NB4 (cell line): Measurements from ENCODE around the gene EFCAB6.

Source experiments
- DNase-seq: peaks from one replicate; pipeline ENCODE4 v3.0.0; 2010; ENCODE audit warnings: low read depth
- H3K4me3 ChIP-seq: one replicate; pipeline ENCODE4 v1.5.1; 2011; ENCODE audit warnings: mild to moderate bottlenecking, low read depth, low read length, moderate library complexity
- CTCF ChIP-seq: IDR thresholded peaks from one replicate; pipeline ENCODE4 v1.5.1; 2012; ENCODE audit warnings: low read depth, low read length
- MAX ChIP-seq: IDR thresholded peaks from 2 replicates; pipeline ENCODE4 v1.6.1; 2011; ENCODE audit warnings: low read depth, low read length
- MYC ChIP-seq: IDR thresholded peaks from 2 replicates; pipeline ENCODE4 v1.6.1; 2011; ENCODE audit warnings: low read depth, low read length
- POLR2A ChIP-seq: IDR thresholded peaks from 2 replicates; pipeline ENCODE4 v1.6.1; 2011; ENCODE audit warnings: mild to moderate bottlenecking; ENCODE audit not compliant: insufficient read length; ENCODE audit errors: extremely low read depth

The EFCAB6 gene

DNA sequence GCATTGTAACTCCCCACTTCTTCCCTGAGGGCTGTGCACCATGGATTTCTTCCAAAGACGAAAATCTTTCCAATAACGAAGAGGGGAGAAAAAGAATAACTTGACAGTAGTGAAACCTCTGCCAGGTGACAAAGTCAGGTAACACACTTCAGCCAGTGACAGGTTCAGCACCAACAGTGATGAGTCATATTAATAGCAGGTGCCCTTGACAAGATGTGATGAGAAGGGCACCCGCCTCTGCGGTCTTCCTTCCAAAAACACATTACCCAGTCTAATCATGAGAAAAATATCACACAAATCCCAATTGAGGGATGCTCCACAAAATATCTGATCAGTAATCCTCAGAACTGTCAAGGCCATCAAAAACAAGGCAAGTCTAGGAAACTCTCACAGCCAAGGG lies 157.8 kb downstream of the EFCAB6 start:
- H3K4me3 ChIP-seq: no peak overlapping the region
- TF ChIP-seq MYC: no peak
- no peak for TF ChIP-seq MAX
- TF ChIP-seq POLR2A: no peak
- no peak for TF ChIP-seq CTCF

GRCh38 chr22:43652845-43653244 lies 159.3 kb downstream of the EFCAB6 start:
- no peak for DNase-seq
- H3K4me3 ChIP-seq: no peak overlapping the region
- TF ChIP-seq CTCF (no peak), MAX (no peak)

More for the DNA sequence above, 157.8 kb downstream of the EFCAB6 start:
- no peak for DNase-seq

GRCh38 chr22:43643387-43643786 lies 168.7 kb downstream of the EFCAB6 start:
- DNase-seq: no peak
- no peak overlapping the region for H3K4me3 ChIP-seq
- TF ChIP-seq POLR2A: no peak
- no peak for TF ChIP-seq MYC
- no peak for TF ChIP-seq MAX
- TF ChIP-seq CTCF: no peak

GRCh38 chr22:43642319-43643206 lies 169.5 kb downstream of the EFCAB6 start:
- DNase-seq: no peak
- H3K4me3 ChIP-seq: no peak overlapping the region
- no peak for TF ChIP-seq CTCF
- no peak for TF ChIP-seq MAX
- no peak for TF ChIP-seq POLR2A
- TF ChIP-seq MYC: no peak

DNA sequence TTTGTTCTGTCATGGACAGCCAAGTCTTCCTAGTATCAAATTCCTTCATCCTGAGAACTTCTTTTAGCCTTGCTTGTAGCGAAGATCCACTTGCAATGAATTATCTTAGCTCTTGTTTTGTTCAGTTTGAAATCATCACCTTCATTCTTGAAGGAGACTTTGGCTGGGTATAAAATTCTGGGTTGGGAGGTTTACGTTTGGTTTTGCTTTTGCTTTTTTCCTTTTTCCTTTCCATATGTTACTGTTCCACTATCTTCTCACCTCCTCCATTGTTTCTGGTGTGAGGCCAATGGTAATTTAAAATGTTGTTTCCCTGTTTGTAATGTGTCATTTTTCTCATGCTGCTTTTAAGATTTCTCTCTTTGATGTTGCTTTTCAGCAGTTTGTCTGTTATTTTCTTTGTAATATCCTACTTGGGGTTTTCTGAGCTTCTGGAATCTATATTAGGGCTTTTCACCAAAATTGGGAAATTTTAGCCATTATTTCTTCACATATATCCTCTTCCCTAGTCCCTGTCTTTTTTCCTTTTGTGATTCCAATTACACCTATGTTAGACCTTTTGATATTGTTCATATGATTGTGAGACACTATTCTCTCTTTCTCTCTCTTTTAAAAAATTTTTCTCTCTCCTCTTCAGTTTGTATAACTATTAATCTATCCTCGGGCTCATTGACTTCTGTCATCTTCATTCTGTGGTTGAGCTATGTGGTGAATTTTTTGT lies 172.7 kb downstream of the EFCAB6 start:
- no peak overlapping the region for H3K4me3 ChIP-seq
- DNase-seq: no peak
- TF ChIP-seq CTCF (no peak), MYC (no peak), MAX (no peak), POLR2A (no peak)
